NCI-H1930 (cell line): ENCODE data around the gene SEC61A1.
A peak's percentile ranks its signal among the peaks of the same experiment; 100 is the strongest.

ENCODE experiments used
- DNase-seq, 2 experiments: peaks; one replicate each; lab custom pipeline; 2025; lab: John Stamatoyannopoulos, UW

The SEC61A1 gene

GRCh38 chr3:128051837-128052594 lies at the start of gene SEC61A1:
Gene SEC61A1 (plus strand): TSS chr3:128052437. CDS start chr3:128052553, 116 bp downstream.
- peak; percentile 84 to 93 for DNase-seq

DNA sequence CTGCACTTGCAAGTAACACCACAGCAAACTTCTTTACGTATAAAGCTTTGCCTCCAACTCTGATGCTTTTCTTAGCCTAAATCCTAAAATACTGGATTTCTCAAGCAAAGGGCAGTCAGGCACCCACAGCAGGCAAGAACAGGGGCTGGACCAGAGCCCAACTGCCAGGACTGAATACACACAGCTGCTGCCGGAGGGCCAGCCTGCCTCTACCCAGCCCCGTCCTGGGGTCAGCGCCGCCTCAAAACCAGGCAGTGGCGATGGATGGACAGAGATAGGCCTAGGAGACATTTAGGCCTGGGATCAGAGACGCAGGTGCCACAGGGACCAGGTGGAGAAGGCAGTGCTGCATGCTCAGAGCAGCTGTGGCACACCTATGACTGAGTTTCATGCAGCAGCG lies 47.6 kb upstream of the SEC61A1 start:
- DNase-seq, result no peak

DNA sequence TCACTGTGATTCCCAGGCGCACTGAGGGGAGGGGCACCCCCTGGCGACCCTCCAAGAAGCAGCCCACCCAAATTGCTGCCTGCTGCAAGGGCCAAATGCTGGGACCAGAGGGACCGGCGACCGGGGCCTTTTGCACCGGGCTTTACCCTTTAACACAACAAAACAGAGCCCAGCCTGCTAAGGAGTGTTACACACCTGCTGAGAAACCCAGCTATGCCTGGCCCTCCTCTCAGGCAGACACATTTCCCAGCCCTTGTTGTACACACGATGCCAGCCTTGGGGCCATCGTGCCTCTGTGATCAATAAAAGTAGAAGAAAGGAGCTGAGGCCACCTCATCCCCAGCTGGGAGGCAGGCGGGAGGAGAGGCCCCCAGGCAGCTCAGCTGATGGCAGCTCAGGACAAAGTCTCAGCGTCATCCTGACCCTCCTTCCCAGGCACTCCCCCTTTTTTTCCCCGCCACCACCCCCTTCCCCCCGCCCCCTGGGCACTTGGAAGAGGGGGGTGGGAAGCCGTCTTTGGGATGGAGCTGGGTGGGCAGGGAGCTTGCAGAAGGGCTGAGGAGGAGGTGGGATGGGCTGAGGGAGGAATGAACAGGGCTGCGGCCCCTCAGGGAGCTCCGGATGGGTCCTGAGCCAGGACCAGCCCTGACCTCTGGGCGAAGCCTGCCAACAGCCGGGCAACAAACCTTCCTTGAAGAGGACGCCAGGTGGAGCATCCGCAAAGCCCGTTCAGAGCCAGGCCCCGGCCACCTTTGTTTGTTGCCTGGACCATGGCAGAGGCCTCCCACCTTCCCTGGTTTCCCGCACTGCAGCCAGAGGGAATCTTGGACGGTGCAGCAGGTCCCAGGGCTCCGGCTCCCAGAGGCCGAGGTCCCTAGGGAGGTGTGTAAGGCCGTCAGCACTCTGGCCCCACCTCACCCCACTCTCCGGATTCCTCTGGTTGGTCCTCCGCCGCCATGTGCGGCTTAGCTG lies 45.9 kb upstream of the SEC61A1 start:
- no peak for DNase-seq

DNA sequence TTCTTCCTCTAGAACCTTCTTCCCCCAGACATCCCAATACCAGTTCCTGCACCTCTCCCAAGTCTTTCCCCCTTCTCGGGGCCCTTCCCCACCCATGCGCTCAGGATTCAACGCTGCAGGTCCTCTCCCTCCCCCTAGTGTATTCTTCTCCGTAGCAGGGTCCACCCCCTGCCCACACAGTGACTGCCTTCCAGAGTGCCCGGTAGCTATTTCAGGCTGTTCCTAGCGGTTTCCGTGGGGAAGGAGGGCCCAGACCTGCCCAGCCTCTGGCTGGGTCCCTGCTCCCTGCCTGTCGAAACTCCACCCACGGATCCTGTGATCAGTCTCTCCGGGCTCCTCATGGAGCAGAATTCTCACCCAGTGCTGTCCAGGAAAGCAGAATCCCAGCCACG lies 45.2 kb upstream of the SEC61A1 start:
- DNase-seq, result no peak

DNA sequence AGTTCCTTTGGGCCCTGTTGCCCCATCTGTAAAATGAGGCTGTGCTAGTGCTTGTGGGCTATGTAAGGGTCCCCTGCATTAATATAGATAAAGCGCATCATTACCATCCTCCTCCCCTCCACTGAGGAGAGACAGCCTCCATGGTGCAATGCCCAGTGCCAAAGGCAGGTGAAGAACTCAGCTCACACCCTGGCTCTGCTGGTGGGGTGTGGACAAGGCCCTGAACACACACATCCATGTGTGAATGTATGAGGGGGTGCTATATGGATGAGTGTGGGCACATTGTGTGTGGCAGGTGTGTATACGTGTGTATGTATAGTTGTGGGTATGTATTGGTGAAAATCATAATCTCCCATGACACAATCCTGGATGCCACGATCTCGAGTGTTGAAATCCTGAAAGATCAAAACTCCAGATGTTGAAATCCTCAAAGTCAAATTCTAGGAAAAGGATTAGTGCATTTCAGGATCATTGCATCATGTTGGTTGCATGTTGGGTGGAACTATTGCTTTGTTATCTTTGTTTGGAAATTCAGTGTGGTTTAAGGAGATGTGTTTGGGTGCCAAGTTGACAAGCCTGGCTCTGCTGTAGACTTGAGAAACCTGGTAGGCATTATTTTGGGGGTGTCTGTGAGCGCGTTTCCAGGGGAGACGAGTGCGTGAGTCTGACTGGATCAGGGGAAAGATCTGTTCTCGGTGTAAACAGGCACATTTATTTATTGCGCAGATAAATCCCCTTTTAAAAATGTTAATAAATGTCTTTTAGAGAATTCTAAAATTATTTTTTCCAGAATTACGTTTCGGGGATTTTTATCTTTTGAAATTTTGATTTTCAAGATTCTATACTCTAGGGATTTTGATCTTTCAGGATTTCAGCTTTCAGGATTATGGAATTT lies 42.0 kb upstream of the SEC61A1 start:
- no peak for DNase-seq

DNA sequence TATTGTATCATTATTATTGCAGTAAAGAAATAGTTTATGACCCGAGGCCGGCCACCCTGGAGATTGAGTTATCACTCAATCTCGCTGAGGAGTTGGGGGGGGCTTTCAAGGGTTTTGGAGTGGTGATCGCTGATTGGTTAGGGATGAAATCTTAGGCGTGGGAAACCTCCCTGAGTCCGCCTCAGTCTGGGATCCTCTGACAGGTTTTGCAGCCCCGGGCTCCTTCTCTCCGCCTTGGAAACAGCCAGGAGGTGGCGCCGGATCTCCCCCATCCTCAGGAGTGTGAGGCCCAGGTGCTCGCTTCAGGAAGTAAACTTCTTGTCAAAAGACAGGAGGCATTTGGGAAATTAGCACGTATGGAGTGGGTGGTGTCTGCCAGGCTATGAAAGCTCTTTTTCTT lies 41.1 kb upstream of the SEC61A1 start:
- no peak for DNase-seq

- no peak for DNase-seq
Observed at GRCh38 chr3:128012050-128012449, 40.2 kb upstream of the SEC61A1 start.

DNA sequence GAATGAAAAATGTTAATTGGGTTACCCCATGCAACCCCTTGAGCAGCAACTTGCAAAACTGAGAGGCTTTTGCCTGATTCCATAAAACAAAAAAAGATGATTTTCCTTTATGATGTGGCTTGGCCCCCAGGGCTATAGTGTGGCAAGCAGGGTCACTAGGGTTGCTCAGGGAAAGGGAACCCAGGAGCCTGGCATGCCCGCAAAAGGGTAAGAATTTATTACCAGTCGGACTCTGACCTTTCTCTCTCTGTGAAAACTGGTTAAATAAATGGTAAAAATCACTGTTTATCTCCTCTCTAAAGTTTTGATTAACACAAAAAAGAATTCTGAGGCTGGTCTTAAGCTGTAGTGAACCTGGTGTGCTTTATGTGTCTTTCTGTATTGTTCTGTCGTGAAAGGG lies 37.7 kb upstream of the SEC61A1 start:
- no peak for DNase-seq

GRCh38 chr3:128016502-128016901 lies 35.7 kb upstream of the SEC61A1 start:
- DNase-seq, result no peak

DNA sequence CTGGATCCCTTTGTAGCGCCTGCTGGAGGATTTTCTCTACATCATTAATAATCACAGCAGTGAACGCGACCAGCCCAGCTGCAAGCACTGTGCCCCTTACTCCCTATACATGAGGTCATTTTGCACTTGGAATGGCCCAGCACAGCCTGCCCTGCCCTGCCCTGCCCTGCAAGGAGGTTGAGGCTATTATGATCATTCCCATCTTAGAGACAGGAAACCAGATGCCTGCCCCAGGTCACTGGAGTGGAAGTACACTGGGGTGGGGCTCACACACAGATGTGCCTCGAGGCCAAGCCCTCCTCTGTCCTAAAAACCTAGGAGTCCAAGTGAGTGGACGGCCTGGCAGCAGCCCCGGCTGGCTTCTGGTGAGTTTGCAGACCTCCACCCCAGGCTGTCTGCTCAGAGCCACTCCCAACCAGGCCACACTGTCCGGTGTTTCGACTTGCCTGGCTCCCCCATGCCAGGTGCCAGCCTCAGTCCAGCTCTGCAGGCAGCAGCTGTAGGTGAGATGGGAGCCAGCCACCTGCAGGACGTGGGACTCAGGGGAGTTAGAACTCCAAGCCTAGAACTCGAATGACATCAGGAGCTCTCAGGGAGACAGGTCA lies 30.4 kb upstream of the SEC61A1 start:
- no peak for DNase-seq

DNA sequence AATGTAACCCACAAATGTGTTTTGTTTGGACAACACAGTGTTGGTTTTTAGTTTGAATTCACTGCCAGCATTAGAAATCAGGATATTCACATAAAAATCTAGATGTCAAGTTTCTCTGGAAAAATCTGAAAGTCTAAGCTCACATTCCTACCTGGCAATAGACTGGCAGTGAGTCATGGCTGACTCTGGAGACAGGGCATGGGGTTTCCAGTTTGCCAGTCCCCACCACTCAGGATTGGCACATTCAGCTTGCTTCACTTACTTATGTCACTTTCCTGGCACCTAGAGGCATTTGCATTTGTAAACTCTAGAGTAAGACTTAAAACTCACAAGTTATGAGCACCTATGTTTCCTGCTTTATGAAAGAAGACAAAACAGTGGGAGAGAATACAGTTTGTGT lies 19.1 kb upstream of the SEC61A1 start:
- no peak for DNase-seq

DNA sequence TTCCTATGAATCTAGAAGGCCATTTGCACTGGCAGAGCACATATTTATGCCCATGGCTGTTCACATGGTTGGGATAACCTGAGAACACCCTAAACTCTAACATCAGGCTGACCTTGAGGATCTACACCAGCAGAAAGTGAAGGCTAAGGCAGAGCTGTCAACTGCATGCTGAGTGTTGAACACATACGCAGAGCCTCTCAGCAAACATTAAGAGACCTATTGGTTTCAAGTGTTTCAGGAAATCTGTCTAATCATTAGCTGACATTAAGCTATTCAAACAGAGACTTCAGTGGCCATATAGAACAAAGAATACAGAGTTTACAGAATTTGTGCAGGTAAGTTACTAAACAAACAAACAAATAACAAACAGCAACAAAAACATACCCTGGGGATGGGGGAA lies 16.1 kb upstream of the SEC61A1 start:
- DNase-seq, result no peak

GRCh38 chr3:128040041-128040440 lies 12.2 kb upstream of the SEC61A1 start:
- DNase-seq, result no peak

GRCh38 chr3:128040660-128041059 lies 11.6 kb upstream of the SEC61A1 start:
- no peak for DNase-seq

DNA sequence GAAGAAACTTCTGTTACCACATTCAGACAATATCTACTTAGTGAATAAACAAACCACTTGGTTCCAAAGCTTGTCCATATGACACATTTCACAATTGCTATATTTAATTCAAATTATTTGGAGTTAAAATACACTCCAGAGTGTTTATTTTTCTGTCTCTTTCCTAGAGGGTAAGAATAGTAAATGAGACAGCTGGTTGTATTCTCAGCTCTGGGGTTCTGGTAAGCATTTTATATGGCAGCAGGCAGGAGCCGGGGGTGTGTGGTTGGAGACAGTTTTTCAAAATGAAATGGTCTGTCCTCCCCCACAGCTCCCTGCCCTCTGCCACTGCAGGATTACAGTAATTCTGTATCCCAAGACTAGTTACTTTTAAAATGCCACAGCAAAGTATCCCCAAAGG lies 10.9 kb upstream of the SEC61A1 start:
- DNase-seq, result no peak

DNA sequence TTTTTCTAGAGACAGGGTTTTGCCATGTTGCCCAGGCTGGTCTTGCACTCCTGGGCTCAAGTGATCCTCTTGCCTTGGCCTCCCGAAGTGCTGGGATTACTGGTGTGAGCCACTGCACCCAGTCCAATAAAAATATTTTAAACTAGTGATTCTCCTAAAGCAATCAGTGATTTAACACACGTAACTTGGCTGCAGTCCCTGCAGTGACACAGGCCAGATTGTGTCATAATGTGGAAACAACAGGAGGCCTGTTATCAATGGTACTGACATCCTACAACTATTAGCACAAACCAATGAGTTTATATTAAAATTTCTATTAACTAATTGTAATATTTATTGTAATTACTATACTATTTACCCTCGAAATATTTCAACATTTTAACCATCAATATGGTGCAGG lies 1.6 kb upstream of the SEC61A1 start:
- no peak for DNase-seq

- DNase-seq, result no peak
Observed at GRCh38 chr3:128051459-128051836, 789 bp upstream of the SEC61A1 start.

DNA sequence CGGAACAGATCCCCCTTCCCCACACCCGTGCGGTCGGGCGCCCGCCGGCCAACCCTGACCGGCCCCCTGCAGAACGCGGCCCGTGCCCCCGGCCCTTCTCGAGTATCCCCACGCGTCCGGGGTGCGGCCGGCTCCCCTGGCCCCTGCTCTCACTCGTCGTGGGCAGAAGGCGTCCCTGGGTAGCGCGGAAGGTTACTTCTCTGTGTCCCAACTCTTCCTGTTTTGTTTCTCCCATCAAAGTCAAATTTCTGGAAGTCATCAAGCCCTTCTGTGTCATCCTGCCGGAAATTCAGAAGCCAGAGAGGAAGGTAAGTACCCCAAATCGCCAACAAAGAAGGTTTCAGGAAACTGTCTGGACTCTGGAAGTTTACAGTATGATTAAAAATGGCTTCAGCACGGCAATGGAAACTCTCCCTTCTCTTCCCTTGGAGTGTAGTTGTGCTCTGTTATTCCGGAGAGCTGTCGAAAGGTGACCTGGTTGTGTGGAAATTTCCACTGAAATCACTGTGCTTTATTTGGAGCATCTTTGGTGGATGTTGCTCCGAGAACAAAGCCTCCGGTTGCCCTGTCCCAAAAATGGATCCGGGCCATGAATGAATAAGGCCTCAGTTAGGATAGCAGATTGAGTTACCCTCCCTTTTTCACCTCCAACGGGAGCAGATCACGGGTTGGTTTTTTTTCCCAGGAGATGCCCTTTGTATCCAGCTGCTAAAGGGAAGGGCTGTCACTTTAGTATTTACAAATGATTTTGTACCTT lies 536 bp downstream of the SEC61A1 start:
- no peak for DNase-seq

DNA sequence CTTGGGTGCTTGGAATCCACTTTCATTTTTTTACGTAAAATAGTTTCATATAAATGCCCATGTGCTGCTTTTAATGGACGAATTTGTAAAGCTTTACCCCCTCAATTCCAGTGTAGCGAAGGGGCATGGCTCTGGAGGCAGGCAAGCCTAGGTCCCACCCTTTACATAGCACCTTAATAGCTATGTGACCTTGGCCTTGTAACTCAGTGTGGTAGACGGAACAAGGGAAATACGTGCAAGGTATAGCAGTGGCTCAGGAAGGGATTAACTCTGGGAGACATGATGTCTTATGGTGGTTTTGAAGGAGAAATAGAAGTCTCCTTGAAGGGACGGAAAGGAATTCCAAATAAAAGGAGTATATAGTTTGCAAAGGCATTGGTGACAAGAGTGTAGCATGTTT lies 1.4 kb downstream of the SEC61A1 start:
- no peak for DNase-seq

- DNase-seq, result no peak
Observed at GRCh38 chr3:128054367-128054766, 2.1 kb downstream of the SEC61A1 start.

- no peak for DNase-seq
Observed at GRCh38 chr3:128056258-128056657, 4.0 kb downstream of the SEC61A1 start.
